Stimulated activated CD4-positive, alpha-beta T cell treated with anti-CD3 and anti-CD28 coated beads, Interleukin-1b, Interleukin-23, amount 100 ng/mL, for 4 hours (primary cell): Measurements from ENCODE around the gene BRINP2.

ENCODE experiments used
- DNase-seq, 2 donors: peaks; one replicate each; pipeline ENCODE4 v3.0.0-alpha.2; 2020; ENCODE audit warnings: low read depth in 2 of 2

Gene BRINP2

GRCh38 chr1:177223359-177223758 lies 52.6 kb downstream of the BRINP2 start:
- DNase-seq = no peak

- DNase-seq = no peak
Observed at GRCh38 chr1:177227978-177228692, 57.4 kb downstream of the BRINP2 start.

GRCh38 chr1:177228693-177229065 lies 57.9 kb downstream of the BRINP2 start:
- no peak for DNase-seq

- no peak for DNase-seq
Observed at GRCh38 chr1:177229781-177230180, 59.0 kb downstream of the BRINP2 start.

- no peak for DNase-seq
Observed at GRCh38 chr1:177230228-177231016, 59.7 kb downstream of the BRINP2 start.

GRCh38 chr1:177235350-177235749 lies 64.6 kb downstream of the BRINP2 start:
- no peak for DNase-seq

DNA sequence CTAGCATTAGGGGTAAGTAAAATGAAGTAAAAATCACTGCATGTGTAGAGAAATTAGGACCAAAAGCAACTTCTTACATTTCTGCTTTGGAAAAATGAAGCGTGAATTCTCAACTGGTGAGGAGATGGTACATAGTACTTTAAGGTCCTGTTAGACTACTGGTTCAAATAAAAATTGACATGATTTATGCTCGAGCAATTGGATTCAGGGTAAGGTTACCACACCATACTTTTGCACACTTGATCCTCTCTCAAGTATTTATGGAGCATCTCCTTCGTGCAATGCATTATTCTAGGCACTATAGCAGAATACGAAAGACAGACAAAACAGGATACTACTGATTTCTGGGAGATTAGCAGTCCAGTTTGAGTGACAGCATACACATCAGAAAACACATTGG lies 66.2 kb downstream of the BRINP2 start:
- no peak for DNase-seq

GRCh38 chr1:177238967-177239366 lies 68.2 kb downstream of the BRINP2 start:
- no peak for DNase-seq

GRCh38 chr1:177239792-177240191 lies 69.0 kb downstream of the BRINP2 start:
- no peak for DNase-seq

DNA sequence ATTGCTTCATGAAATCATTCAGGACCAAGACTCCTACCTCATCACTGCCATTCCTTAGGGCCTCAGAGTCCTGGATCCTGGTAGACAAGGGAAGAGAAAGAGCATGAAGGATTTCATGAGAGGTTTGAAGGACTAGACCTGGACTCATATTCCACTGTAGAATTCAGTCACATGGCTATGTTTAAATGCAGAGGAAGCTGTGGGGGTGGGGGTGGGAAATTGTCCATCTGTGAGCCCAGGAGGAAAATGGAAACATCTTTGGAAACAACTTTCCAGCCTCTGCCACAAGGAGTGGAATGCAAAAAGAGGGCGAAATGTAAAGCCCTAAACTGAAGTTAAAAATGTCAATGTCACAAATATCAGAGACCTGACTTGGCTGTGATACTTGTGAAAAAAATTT lies 73.0 kb downstream of the BRINP2 start:
- no peak for DNase-seq

DNA sequence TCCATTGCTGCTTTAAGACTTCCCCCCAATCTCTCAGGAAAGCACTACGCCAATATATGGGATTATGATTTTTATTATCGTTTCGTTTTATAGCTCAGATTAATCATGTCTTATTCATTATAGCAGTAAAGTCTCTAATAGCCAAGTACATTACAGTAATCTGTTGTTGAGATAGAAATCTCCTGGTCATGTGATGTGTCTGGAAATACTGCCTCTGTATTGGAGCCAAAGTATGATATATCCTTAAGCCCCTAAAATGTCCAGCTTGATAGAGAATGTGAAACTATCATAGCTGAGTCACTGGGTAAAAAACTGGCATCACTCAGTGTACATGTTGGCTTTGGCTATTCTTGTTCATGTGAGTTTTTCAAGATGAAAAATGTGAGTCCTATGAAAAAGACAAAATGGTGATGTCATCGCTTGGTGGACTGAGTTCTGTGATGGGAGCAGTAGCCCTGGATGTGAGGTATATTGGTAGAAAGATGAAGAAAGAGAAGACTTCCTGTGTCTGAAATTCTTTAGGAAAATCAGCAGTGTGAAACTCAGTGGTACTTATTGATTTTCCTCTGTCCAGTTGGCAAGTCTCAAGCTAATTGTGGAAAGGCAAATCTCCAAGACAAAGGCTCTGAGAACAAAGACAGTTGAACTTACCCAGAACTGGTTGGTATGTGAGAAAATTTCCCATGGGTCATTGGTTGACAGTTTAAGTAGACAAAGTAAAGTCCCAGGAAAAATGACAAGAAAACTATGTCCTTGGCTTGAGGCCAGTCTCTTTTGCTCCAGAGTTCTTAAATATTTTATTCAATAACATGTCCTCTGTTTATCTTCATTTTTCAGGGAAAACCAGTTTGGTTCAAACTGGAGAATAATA lies 76.2 kb downstream of the BRINP2 start:
- no peak for DNase-seq

DNA sequence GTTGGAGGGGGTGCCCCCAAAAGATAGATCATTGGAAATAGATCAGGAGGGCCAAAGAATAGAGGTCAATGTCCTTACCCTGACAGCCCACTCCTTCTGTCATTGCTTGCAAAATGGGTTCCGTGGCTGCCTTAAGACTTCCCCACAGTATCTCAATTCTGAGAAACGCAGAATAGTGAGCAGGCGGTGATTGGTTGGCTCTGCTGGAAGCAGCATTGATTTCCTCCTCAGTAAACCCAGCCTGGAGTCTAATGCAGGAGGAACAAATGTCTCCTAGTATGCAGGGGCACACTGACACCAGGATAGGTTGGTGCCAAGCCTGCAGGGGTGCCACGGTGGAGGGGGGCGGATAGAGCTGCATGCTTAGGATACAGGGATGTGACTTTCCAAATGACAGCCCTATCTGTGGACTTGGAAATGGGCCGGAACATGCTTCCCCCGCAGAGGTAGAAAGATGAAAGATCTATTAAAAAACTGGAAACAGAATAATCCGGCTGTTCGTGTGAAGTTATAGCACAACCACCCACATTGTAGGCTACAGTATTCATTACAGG lies 76.9 kb downstream of the BRINP2 start:
- DNase-seq = no peak

- DNase-seq = no peak
Observed at GRCh38 chr1:177248258-177248657, 77.5 kb downstream of the BRINP2 start.

DNA sequence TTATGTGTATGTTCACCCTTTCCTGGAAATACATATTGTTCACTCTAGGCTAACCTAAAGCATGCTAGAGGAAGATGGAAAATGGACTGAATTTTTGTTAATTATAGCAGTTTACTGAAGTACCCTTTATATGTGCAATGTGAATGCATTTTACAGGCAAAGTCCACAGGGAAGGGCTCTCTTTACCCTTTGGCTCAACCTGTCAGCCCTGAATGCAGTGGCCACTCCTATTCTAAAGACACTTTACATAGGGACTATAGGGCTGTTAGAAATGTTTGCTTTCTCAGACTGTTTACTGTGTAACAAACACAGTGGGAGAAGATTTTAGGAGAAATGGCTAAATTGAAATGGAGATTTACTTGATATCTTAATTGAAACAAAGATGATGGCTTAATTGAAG lies 78.5 kb downstream of the BRINP2 start:
- DNase-seq = no peak

GRCh38 chr1:177252877-177253276 lies 82.1 kb downstream of the BRINP2 start:
- no peak for DNase-seq

DNA sequence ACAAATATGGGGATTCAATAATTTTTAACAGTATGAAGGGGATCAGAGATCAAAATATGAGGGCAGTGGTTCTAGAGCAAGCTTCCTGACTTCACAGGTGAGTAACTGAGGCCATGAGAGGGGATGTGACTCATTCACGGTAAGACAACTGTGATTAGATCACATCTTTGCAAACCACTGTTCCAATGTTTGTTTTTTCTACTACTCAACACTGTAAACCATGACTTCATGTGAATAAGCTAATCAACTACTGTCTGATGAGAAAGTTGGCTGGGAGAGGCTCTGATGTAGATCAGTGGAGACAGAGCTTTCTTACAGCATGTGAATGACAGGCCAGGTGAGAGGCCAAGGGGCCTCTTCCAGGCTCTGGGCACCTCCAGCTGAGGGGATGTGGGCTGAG lies 84.7 kb downstream of the BRINP2 start:
- DNase-seq = no peak

- no peak for DNase-seq
Observed at GRCh38 chr1:177256153-177257075, 85.7 kb downstream of the BRINP2 start.

GRCh38 chr1:177257128-177257527 lies 86.4 kb downstream of the BRINP2 start:
- no peak for DNase-seq

DNA sequence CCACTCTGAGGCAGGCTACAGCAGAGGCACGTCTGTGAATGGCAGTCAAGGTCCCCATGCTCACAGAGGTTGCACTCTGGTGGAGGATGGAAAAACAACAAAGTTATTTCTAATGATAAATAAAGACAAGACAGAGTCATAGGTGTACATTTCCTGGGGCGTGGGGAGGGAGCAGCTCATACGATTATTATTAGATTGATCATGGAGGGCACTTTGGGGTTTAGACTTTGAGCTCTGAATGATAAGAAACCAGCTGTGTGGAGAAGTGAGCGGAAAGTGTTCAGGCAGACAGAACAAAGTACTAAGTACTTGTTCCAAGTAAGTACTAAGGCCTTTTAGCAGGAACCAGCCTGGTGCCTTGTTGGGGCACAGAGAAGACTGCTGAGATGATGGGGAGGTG lies 86.8 kb downstream of the BRINP2 start:
- DNase-seq = no peak

- no peak for DNase-seq
Observed at GRCh38 chr1:177270863-177271262, 100.1 kb downstream of the BRINP2 start.

DNA sequence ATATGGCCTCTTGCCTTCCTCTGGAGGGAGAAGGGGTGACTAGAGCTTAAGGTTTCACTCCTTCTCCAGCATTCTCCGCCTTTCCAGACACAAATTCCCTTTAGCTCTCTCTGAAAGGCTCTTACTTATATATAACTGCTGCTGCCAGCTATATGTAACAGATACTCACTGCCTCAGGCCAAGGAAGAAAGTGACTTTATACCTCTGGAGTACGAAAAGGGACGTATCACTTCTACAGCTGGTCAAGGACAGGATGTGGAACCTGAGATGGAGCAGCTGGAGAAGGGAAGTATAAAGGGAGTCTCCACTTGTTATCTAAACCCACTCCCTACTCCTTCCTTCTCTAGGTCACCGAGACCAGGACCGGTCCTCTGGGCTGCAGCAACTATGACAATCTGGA lies 102.4 kb downstream of the BRINP2 start:
- no peak for DNase-seq
